Measurements from ENCODE around the gene TCL1A.

GRCh38 chr14:95697764-95698163, 16.2 kb downstream of the TCL1A start:
- TF ChIP-seq POLR2A (IDR thresholded peaks at IDR 0.05), result no peak
- TF ChIP-seq CTCF (IDR thresholded peaks at IDR 0.05), result no peak
